Mucosa of stomach (tissue), 1 donor: ENCODE results near the gene ZSCAN29.

ENCODE experiments used
- H3K27me3 ChIP-seq: one replicate; pipeline ENCODE4 v1.7.0; 2013; ENCODE audit warnings: mild to moderate bottlenecking, low read length; ENCODE audit not compliant: control insufficient read depth, insufficient read depth
- H3K36me3 ChIP-seq: one replicate; pipeline ENCODE4 v1.7.0; 2013; ENCODE audit warnings: low read length; ENCODE audit not compliant: control insufficient read depth, insufficient read depth
- H3K4me1 ChIP-seq: one replicate; pipeline ENCODE4 v1.7.0; 2013; ENCODE audit warnings: mild to moderate bottlenecking, low read length; ENCODE audit not compliant: control insufficient read depth, insufficient read depth
- H3K4me3 ChIP-seq: one replicate; pipeline ENCODE4 v1.7.0; 2013; ENCODE audit warnings: low read length
- H3K9ac ChIP-seq: one replicate; pipeline ENCODE4 v1.7.0; 2013; ENCODE audit warnings: mild to moderate bottlenecking, low read length, moderate library complexity
- H3K9me3 ChIP-seq: one replicate; pipeline ENCODE4 v1.7.0; 2013; ENCODE audit warnings: mild to moderate bottlenecking, low read length, moderate library complexity; ENCODE audit not compliant: control insufficient read depth
- donor health status: Pancreatic carcinoma.

ZSCAN29 gene

DNA sequence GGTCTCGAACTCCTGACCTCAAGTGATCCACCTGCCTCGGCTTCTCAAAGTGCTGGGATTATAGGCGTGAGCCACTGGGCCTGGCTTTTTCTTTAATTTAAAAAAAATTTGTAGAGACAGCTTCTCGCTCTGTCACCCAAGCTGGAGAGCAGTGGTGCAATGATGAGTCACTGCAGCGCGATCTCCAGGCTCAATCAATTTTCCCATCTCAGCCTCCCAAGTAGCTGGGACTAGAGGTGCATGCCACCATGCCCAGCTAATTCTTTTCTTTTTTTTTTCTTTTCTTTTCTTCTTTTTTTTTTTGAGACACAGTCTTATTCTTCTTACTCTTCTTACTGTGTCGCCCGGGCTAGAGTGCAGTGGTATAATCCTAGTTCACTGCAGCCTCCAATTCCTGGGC lies 19.9 kb upstream of the ZSCAN29 start:
- H3K36me3 ChIP-seq = peaks cover 4% of the 10 kb centered on the region
- H3K4me3 ChIP-seq = no peak overlapping the region
- H3K4me1 ChIP-seq = no peaks in the 10 kb centered on the region
- no peaks in the 10 kb centered on the region for H3K27me3 ChIP-seq
- no peaks in the 10 kb centered on the region for H3K9me3 ChIP-seq
- H3K9ac ChIP-seq = no peak overlapping the region

DNA sequence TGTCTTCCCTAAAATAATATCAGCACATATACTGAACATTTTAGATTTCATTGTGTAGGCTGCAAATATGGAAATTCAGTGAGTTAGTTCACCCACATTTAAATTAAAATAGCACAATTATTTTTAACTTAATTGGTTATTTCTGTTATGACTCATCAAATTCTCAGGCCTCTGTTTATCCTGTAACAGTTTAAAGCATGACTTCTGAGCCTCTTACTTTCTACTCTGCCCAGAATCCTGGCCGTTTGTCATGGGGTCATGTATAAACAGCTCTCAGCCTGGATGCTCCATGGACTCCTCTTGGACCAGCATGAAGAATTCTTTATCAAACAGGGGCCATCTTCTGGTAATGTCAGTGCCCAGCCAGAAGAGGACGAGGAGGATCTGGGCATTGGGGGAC lies 12.2 kb upstream of the ZSCAN29 start:
- H3K9ac ChIP-seq = no peak overlapping the region

DNA sequence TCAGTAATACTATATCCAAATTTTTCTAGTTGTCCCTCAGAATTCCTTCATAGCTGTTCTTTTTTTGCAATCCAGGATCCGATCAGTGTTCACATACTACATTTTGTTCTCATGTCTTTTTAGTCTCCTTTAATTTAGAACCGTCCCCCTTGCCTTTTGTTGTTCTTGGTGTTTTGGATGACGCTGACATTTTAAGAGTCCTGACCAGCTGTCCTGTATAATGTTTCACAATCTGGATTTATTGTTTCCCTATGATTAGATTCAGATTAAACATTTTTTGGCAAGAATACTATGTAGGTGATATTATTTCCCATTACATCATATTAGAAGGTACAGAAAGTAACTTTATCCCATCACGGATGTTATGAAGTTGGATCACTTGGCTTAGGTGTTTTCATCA lies 11.5 kb upstream of the ZSCAN29 start:
- Histone ChIP-seq H3K4me3 (no peak overlapping the region), H3K9ac (no peak overlapping the region), H3K36me3 (peaks cover 7% of the 10 kb centered on the region), H3K27me3 (no peaks in the 10 kb centered on the region), H3K9me3 (no peaks in the 10 kb centered on the region), H3K4me1 (no peaks in the 10 kb centered on the region)

More for the DNA sequence above, 12.2 kb upstream of the ZSCAN29 start:
- Histone ChIP-seq H3K27me3 (no peaks in the 10 kb centered on the region), H3K36me3 (peaks cover 7% of the 10 kb centered on the region), H3K9me3 (no peaks in the 10 kb centered on the region), H3K4me3 (no peak overlapping the region), H3K4me1 (no peaks in the 10 kb centered on the region)

DNA sequence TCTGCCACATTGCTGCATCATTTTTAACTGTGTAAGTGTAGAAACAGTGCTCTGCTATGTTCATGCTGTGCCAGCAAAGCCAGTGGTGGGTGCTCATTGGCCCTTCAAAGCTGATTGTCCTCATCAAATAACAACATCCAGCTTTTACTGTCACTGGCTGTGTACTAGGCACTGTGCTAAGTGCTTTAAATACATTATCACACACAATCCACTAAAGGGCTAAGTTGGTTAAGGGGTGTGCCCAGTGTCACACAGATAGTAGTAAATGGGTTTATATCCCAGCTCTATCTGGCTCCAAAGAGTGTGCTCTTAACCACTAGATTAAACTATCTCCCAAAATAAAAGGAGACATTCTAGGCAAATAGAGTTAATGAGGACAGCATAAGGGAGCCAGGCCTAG lies 7.8 kb upstream of the ZSCAN29 start:
- Histone ChIP-seq H3K27me3 (no peaks in the 10 kb centered on the region), H3K9ac (no peak overlapping the region), H3K4me1 (no peaks in the 10 kb centered on the region), H3K36me3 (no peaks in the 10 kb centered on the region), H3K4me3 (no peak overlapping the region), H3K9me3 (no peaks in the 10 kb centered on the region)

DNA sequence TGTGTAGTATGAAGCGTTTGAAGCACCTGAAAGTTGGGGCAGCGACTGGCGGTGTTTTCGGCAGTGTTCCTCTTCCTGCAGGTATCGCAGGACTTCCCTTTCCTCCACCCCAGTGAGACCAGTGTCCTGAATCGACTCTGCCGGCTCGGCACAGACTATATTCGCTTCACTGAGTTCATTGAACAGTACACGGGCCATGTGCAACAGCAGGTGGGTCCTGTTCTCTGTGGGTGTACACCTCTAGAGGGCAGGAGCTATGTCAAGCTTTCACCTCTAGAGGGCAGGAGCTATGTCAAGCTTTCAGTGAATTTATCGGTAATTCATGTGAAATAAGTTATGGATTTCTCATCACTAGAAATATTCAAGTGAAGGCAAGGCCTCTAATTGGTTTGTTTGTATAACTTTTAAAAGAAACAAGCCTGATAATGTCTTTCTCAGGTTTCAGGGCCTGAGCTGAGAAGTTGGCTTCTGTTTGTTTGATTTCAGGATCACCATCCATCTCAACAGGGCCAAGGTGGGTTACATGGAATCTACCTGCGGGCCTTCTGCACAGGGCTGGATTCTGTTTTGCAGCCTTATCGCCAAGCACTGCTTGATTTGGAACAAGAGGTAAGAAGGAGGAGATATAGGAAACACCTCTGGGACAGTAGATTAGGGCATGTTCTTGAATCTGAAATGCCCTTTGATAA lies 5.3 kb upstream of the ZSCAN29 start:
- Histone ChIP-seq H3K9me3 (no peaks in the 10 kb centered on the region), H3K4me3 (no peak overlapping the region), H3K27me3 (no peaks in the 10 kb centered on the region), H3K9ac (no peak overlapping the region), H3K4me1 (peaks cover 6% of the 10 kb centered on the region), H3K36me3 (no peaks in the 10 kb centered on the region)

DNA sequence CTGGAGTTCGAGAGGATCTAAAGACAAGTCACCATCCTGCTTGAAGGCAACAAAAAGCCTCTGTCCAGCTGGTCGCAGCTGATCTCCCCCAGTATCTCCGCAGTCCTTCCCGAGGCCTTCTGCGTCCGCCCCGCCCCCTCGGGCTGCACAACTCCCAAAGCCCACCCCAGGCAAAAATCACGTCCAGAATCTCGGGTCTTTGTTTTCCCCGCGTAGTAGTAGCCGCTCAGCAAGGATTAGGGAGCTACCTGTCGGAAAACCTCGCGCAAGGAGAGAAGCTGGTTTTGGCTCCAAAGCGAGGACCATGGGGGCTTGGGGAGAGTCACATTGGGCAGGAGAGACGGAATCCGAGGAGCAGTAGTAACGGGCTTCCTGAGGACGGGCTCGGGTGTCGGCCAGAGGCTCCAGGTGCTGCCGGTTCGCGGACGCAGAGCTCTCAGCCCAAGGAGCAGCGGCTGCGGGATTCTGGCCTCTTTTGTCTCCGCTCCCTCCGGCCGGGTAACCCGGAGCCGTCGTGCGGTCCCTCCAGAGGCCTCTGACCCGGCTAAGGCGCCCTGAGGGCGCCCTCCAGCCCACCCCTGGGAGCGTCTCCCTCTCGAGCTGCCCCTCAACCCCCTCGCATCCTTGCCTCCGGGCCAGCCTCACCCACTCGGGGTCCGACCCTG lies 401 bp downstream of the ZSCAN29 start:
- peak overlapping the region; percentile 94 for H3K9ac ChIP-seq
- H3K27me3 ChIP-seq = no peaks in the 10 kb centered on the region
- H3K36me3 ChIP-seq = peaks cover 6% of the 10 kb centered on the region
- H3K9me3 ChIP-seq = no peaks in the 10 kb centered on the region
- H3K4me3 ChIP-seq = peak overlapping the region; percentile 26
- peaks cover 16% of the 10 kb centered on the region for H3K4me1 ChIP-seq

DNA sequence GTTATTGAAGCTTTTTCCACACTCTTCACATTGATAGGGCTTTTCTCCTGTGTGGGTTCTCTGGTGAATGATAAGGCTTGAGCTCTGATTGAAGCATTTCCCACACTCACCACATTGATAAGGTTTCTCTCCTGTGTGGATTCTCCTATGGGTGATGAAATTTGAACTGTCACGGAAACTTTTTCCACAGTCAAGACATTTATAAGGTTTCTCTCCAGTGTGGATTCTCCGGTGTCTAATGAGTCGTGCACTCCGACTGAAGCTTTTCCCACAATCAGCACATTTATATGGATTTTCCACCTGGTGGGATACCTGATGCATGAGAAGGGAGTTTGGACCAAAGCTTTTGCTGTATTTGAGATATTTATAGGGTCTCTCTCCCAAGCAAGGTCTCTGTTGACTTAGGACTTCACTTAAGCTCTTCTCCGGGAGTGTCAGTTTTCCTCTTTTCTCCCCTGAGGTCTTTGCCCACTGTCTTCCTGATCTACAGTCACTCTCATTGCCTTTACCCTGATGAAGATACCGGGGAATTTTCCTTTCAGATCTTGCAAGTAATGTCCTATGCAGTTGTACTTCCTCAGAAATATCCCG lies 9.4 kb downstream of the ZSCAN29 start:
- Histone ChIP-seq H3K27me3 (no peaks in the 10 kb centered on the region), H3K9me3 (peaks cover 10% of the 10 kb centered on the region), H3K36me3 (peaks cover 23% of the 10 kb centered on the region), H3K9ac (no peak overlapping the region), H3K4me3 (no peak overlapping the region), H3K4me1 (no peaks in the 10 kb centered on the region)

DNA sequence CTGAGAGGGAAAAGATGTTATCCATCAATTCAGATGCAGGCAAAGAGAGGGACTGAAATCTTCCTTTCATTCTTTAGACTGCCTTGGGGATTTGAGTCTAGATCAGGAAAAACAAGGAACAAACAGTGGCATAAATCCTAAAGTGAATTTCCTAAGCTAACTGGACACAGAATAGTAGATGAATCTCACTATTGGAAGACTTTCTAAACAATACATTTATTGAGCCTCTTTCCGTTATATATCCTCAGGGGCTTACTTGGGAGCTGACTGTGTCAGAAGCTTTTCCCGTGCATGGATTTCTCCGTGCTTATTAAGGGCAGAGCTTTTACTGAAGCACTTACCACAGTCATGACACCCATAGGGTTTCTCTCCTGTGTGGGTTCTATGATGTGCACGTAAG lies 10.0 kb downstream of the ZSCAN29 start:
- Histone ChIP-seq H3K9me3 (peaks cover 10% of the 10 kb centered on the region), H3K36me3 (peaks cover 18% of the 10 kb centered on the region), H3K27me3 (no peaks in the 10 kb centered on the region), H3K9ac (no peak overlapping the region), H3K4me1 (no peaks in the 10 kb centered on the region), H3K4me3 (no peak overlapping the region)

DNA sequence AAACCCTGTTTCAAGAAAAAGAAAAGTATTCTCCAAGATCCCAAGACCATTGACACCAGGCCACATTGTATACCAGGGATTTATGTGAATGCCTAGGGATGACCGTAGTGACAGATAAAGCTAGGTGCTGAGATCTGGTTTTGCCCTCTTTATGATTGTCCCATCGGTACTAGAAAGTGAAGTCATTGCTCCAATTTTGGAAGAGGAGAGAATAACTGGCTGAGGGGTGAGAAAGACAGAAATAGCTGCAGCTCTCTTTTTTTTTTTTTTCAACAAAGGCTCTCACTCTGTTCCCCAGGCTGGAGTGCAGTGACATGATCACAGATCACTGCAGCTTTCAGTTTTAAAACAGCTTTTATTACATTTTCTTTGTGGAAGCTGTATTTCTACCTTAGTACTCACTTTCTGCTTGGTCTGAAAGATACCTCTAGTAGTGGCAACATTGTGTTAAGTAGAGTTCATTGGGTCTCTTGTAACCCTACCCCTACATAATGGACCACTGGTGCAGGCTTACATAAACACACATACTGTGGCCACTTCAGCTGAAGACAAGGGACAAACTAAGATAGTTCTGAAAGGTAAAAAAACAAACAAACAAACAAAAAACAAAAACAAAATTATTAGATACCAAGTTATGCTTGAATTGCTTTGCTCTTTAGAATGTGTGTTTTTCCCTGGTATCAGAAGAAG lies 18.0 kb downstream of the ZSCAN29 start:
- Histone ChIP-seq H3K4me1 (no peaks in the 10 kb centered on the region), H3K27me3 (no peaks in the 10 kb centered on the region), H3K36me3 (no peaks in the 10 kb centered on the region), H3K4me3 (no peak overlapping the region), H3K9ac (no peak overlapping the region), H3K9me3 (no peaks in the 10 kb centered on the region)

DNA sequence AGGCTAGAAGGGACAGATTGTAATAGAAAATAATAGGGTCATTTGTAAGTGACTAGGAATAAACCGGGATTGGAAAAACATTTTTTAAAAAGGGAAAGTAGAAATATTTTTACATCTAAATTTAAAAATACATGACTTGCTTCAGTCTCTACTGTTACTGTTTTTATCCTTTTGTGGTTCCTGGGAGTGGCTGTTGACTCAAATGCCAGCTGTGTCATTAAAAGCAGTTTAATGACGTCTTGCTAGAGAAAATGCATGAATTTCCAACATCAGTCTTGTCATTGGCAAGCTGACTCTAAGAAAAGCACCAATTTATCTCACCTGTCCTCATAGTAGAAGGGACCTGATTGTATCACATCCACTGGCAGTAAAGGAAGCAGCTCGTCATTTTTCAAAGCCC lies 23.7 kb downstream of the ZSCAN29 start:
- no peak overlapping the region for H3K4me3 ChIP-seq
- no peak overlapping the region for H3K9ac ChIP-seq
- no peaks in the 10 kb centered on the region for H3K36me3 ChIP-seq
- no peaks in the 10 kb centered on the region for H3K4me1 ChIP-seq
- H3K9me3 ChIP-seq = no peaks in the 10 kb centered on the region
- H3K27me3 ChIP-seq = no peaks in the 10 kb centered on the region

DNA sequence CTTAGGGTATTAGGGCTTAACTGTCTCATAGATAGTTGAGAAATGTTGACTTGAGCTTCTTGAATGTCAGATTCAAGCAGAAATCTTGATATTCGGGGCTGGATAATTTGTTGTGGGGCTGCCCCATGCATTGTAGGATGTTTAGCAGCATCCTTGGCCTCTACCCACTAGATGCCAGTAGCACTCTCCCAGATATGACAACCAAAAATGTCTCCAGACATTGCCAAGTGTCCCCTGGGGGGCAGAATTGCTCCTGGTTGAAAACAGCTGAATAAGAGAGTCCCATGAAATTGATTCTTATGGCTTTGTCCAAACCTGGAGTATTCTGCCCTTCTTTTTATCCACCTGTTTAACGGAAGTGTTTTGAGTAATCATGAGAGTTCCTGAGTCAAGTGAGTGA lies 24.5 kb downstream of the ZSCAN29 start:
- H3K4me1 ChIP-seq = no peaks in the 10 kb centered on the region
- no peak overlapping the region for H3K4me3 ChIP-seq
- no peaks in the 10 kb centered on the region for H3K9me3 ChIP-seq
- H3K27me3 ChIP-seq = no peaks in the 10 kb centered on the region
- H3K36me3 ChIP-seq = no peaks in the 10 kb centered on the region
- no peak overlapping the region for H3K9ac ChIP-seq

DNA sequence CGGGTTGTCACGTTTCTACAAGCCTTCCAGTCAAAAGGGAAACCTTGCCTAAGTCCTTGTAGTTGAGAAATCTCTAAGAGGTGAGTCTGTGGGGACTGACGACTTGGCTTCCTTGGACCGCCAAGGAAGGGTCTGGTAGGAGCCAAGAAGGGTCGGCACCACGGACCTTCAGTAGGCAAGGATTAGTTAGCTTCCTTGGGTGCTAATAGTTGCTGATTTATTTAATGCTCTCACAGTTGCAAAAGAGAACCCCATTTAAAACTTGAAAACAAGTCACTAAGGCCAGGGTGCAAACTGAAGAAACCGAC lies 40.1 kb downstream of the ZSCAN29 start:
- no peaks in the 10 kb centered on the region for H3K27me3 ChIP-seq
- H3K36me3 ChIP-seq = no peaks in the 10 kb centered on the region
- H3K4me3 ChIP-seq = peak overlapping the region; percentile 100
- H3K9me3 ChIP-seq = no peaks in the 10 kb centered on the region
- peak overlapping the region; percentile 79 for H3K9ac ChIP-seq
- H3K4me1 ChIP-seq = peaks cover 19% of the 10 kb centered on the region
